ENCODE data around the gene CDH4. TPM values are rescaled to one million over a fixed set of nuclear protein-coding genes. Genes with fewer than 3 reads are reported as not detected.
A peak's percentile ranks its signal among the peaks of the same experiment; 100 is the strongest.

CDH4 gene
- total and polyA plus RNA-seq, 2 donors from 2014 or later = 1.1 TPM; not detected in 1

- H3K27me3 ChIP-seq (ENCODE audit: control insufficient read depth, insufficient read depth, low read length) = no peaks in the 10 kb centered on the region
- H3K9ac ChIP-seq (ENCODE audit: low read length in 3 of 3) = no peak overlapping the region
- no peak overlapping the region for H3K4me3 ChIP-seq (ENCODE audit: low read length in 3 of 3)
- TF ChIP-seq CTCF (IDR thresholded peaks at IDR 0.05; ENCODE audit: borderline replicate concordance, extremely low read depth, insufficient read depth) = no peak
- intact Hi-C loops (cut with DNase I) = no loop called here
- no peaks in the 10 kb centered on the region for H3K9me3 ChIP-seq (ENCODE audit: control insufficient read depth in 2 of 3, insufficient read depth in 1 of 3, low read length in 3 of 3)
- no peak overlapping the region for H3K27ac ChIP-seq (ENCODE audit: low read depth in 2 of 2, low read length in 2 of 2)
- no peak for FAIRE-seq
- no peaks in the 10 kb centered on the region for H3K4me1 ChIP-seq (ENCODE audit: control insufficient read depth in 2 of 3, insufficient read depth in 2 of 3, low read depth in 1 of 3, low read length in 3 of 3)
- no peak for DNase-seq
- H3K36me3 ChIP-seq (ENCODE audit: control insufficient read depth in 2 of 3, insufficient read depth in 3 of 3, low read length in 3 of 3) = no peaks in the 10 kb centered on the region
Measured at GRCh38 chr20:61332016-61332975, 80.2 kb downstream of the CDH4 start.

GRCh38 chr20:61333484-61334108 lies 81.5 kb downstream of the CDH4 start:
- DNase-seq (no peak), FAIRE-seq (no peak)
- Histone ChIP-seq H3K4me1 (ENCODE audit: control insufficient read depth in 2 of 3, insufficient read depth in 2 of 3, low read depth in 1 of 3, low read length in 3 of 3) (no peaks in the 10 kb centered on the region), H3K27ac (ENCODE audit: low read depth in 2 of 2, low read length in 2 of 2) (no peak overlapping the region), H3K4me3 (ENCODE audit: low read length in 3 of 3) (no peak overlapping the region), H3K36me3 (ENCODE audit: control insufficient read depth in 2 of 3, insufficient read depth in 3 of 3, low read length in 3 of 3) (no peaks in the 10 kb centered on the region), H3K9me3 (ENCODE audit: control insufficient read depth in 2 of 3, insufficient read depth in 1 of 3, low read length in 3 of 3) (no peaks in the 10 kb centered on the region), H3K27me3 (ENCODE audit: control insufficient read depth, insufficient read depth, low read length) (no peaks in the 10 kb centered on the region), H3K9ac (ENCODE audit: low read length in 3 of 3) (no peak overlapping the region)
- intact Hi-C loops (cut with DNase I) = no loop called here
- TF ChIP-seq CTCF (IDR thresholded peaks at IDR 0.05; ENCODE audit: borderline replicate concordance, extremely low read depth, insufficient read depth) = no peak

- FAIRE-seq (no peak), DNase-seq (peak in 1 of 5 donors; percentile 11)
- no peaks in the 10 kb centered on the region for H3K9me3 ChIP-seq (ENCODE audit: control insufficient read depth in 2 of 3, insufficient read depth in 1 of 3, low read length in 3 of 3)
- no peaks in the 10 kb centered on the region for H3K27me3 ChIP-seq (ENCODE audit: control insufficient read depth, insufficient read depth, low read length)
- TF ChIP-seq CTCF (IDR thresholded peaks at IDR 0.05; ENCODE audit: borderline replicate concordance, extremely low read depth, insufficient read depth) = no peak
- H3K27ac ChIP-seq (ENCODE audit: low read depth in 2 of 2, low read length in 2 of 2) = no peak overlapping the region
- H3K36me3 ChIP-seq (ENCODE audit: control insufficient read depth in 2 of 3, insufficient read depth in 3 of 3, low read length in 3 of 3) = no peaks in the 10 kb centered on the region
- intact Hi-C loops (cut with DNase I) = no loop called here
- H3K4me1 ChIP-seq (ENCODE audit: control insufficient read depth in 2 of 3, insufficient read depth in 2 of 3, low read depth in 1 of 3, low read length in 3 of 3) = no peaks in the 10 kb centered on the region
- H3K4me3 ChIP-seq (ENCODE audit: low read length in 3 of 3) = no peak overlapping the region
- H3K9ac ChIP-seq (ENCODE audit: low read length in 3 of 3) = no peak overlapping the region
Measured at GRCh38 chr20:61340157-61340556, 88.1 kb downstream of the CDH4 start.

Measured in kidney (tissue), 14 donors.